ENCODE results near the gene P3H3.

P3H3 gene

GRCh38 chr12:6827982-6828780, at the start of gene P3H3:
Gene P3H3 (plus strand): TSS chr12:6828407. CDS start chr12:6828441, 34 bp downstream.
- DNase-seq = peak; percentile 79

- DNase-seq = peak; percentile 99
Observed at GRCh38 chr12:6778574-6779550, 49.3 kb upstream of the P3H3 start.

- no peak for DNase-seq
Observed at GRCh38 chr12:6779708-6780432, 48.3 kb upstream of the P3H3 start.

GRCh38 chr12:6780573-6780972, 47.6 kb upstream of the P3H3 start:
- DNase-seq = no peak

- DNase-seq = no peak
Observed at GRCh38 chr12:6782119-6782518, 46.1 kb upstream of the P3H3 start.

- no peak for DNase-seq
Observed at GRCh38 chr12:6782850-6783566, 45.2 kb upstream of the P3H3 start.

- DNase-seq = no peak
Observed at GRCh38 chr12:6783828-6784227, 44.4 kb upstream of the P3H3 start.

GRCh38 chr12:6784296-6784695, 43.9 kb upstream of the P3H3 start:
- DNase-seq = no peak

GRCh38 chr12:6784761-6785160, 43.4 kb upstream of the P3H3 start:
- DNase-seq = no peak

GRCh38 chr12:6786416-6787094, 41.7 kb upstream of the P3H3 start:
- no peak for DNase-seq

- DNase-seq = no peak
Observed at GRCh38 chr12:6787309-6787708, 40.9 kb upstream of the P3H3 start.

GRCh38 chr12:6788972-6789924, 39.0 kb upstream of the P3H3 start, which contains the start of gene CD4:
Gene CD4 (plus strand): TSS chr12:6789528. CDS start chr12:6800139, 10,611 bp downstream.
- DNase-seq = no peak

GRCh38 chr12:6790496-6791150, 37.6 kb upstream of the P3H3 start:
- no peak for DNase-seq

GRCh38 chr12:6791931-6792520, 36.2 kb upstream of the P3H3 start:
- DNase-seq = no peak

GRCh38 chr12:6792522-6793201, 35.5 kb upstream of the P3H3 start:
- DNase-seq = no peak

- no peak for DNase-seq
Observed at GRCh38 chr12:6795088-6795487, 33.1 kb upstream of the P3H3 start.

- DNase-seq = no peak
Observed at GRCh38 chr12:6796576-6796975, 31.6 kb upstream of the P3H3 start.

GRCh38 chr12:6799147-6799546, 29.1 kb upstream of the P3H3 start:
- no peak for DNase-seq

- DNase-seq = no peak
Observed at GRCh38 chr12:6807170-6807569, 21.0 kb upstream of the P3H3 start.
